ENCODE data around the gene CCDC171.
"Not testable (repeated sequence)": the region's sequence is repeated elsewhere in the genome, so short reads cannot be mapped to it uniquely, and the experiment has no call there.

CCDC171 gene

DNA sequence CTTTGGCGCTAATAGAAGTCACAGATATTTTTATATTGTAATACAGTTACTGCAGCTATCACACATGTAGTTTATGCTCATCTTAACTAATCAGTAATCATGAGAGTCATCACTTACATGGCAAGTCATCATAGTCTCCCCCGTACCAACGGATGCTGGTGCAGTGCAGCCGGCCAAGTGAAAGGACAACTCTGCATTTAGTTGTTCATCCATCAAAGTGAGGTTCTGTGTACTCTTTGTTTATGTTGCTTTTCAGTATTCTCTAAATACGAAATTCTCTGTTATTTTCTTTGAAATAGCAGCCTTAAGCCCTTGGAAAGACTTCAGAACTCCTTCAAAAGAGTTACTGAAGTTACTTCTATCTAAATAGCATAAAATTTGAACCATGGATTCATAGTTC is 216.7 kb downstream of the CCDC171 start:
- DNase-seq = no peak

DNA sequence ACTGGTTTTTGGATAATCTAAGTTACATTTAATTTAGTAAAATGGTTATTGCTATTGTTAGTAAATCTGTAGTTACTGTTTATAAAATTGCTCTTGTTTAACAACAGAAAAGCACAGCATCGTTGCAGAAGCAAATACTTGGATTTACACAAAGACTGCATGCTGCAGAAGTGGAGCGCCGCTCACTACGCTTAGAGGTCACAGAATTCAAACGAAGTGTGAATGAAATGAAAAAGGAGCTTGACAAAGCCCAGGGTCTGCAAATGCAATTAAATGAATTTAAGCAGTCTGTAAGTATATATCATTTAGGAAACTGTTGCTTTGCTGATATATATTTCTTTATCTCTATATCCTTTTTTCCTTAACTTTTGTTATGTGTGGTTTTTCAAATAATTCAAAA is 226.0 kb downstream of the CCDC171 start:
- no peak for DNase-seq

DNA sequence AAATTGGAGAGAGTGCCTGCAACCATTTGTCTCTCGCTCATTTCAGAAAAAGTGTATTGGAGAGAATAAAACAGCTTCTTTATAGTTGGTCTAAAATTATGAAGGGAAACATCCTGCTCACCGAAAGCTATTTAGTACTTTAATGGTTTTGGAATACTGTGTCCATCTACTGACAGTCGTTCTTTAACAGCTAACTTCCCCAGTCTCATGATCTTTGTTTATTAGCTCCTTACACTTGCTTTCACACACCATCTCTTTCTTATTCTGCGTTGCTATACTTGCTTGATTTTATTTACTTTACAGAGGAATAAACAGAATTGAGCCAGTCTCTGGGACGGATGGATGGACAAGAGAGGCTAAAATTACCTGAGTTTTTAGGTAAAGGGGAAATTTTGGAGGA is 229.3 kb downstream of the CCDC171 start:
- no peak for DNase-seq

DNA sequence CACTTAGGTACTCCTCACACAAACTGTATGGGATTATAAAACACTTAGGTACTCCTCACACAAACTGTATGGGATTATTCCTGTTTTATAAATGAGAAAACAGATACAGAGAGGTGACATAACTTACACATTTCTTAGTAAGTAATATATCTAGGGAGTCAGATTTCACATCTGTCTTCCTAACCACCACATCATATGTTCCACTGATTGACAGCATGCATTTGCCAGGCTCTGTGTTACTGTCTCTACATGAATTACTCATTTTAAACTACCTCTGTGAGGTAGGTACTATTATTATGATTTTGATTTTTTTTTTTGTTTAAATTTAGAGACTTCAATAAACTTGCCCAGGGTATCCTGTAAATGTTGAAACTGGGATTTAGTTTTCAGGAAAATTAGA is 232.7 kb downstream of the CCDC171 start:
- DNase-seq = no peak

DNA sequence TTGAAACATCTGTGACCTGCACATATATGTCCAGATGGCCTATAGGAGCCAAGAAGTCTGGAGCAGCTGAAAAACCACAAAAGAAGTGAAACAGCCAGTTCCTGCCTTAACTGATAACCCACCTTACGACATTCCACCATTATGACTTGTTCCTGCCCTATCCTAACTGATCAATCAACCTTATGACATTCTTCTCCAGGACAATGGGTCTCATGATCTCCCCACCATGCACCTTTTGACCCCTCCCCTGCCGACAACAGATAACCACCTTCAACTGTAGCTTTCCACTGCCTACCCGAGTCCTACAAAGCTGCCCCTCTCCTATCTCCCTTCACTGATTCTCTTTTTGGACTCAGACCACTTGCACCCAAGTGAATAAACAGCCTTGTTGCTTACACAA is 233.8 kb downstream of the CCDC171 start:
- no peak for DNase-seq

DNA sequence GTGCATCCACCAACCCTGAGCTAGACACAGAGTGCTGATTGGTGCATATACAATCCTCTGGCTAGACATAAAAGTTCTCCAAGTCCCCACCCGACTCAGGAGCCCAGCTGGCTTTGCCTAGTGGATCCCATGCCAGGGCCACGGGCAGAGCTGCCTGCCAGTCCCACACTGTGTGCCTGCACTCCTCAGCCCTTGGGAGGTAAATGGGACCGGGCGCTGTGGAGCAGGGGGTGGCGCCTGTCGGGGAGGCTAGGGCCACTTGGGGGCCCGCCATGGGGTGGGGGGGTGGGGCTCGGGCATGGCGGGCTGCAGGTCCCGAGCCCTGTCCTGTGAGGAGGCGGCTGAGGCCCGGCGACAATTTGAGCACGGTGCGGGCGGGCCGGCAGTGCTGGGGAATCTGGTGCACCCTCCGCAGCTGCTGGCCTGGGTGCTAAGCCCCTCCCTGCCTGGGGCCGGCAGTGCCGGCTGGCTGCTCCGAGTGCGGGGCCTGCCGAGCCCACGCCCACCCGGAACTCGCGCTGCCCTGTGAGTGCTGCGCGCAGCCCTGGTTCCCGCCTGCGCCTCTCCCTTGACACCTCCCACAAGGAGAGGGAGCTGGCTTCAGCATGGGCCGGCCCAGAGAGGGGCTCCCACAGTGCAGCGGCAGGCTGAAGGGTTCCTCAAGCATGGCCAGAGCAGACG is 257.5 kb downstream of the CCDC171 start:
- DNase-seq = not testable (repeated sequence)

DNA sequence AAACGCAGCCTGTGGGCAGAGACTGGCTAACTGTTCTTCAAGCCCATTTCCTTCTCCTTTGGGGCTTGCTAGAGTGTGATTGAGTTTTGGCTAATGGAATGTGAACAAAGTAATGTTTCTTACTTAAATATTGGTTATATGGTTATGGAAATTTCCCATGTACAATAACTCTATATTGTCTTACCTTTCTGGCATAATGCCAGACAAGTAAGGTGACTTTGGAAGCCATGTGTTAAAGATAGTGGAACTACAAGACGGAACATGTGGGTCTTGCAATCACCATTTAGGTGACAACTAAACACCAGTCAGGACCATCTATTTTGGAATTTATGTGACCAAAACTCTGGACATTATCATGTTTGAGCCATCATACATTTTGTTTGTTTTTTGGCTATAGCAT is 260.2 kb downstream of the CCDC171 start:
- DNase-seq = no peak

DNA sequence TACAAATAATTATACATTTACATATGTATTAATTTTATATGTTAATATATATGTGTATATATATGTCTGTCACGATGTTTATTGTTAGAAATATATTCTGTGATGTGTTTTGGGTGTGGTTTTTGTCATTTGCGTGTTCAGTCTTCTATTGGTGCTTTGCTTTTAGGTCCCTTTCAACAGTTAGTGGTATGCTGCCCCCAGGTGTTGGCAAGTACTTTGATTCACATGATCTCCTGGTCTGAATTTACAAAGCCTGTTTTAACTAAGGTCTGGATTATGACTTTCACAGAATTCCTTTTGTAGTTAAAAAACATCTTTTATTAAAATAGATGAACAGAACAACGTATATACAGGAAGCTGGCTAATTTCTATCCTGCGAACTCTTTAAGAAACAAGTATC is 271.5 kb downstream of the CCDC171 start:
- DNase-seq = no peak

DNA sequence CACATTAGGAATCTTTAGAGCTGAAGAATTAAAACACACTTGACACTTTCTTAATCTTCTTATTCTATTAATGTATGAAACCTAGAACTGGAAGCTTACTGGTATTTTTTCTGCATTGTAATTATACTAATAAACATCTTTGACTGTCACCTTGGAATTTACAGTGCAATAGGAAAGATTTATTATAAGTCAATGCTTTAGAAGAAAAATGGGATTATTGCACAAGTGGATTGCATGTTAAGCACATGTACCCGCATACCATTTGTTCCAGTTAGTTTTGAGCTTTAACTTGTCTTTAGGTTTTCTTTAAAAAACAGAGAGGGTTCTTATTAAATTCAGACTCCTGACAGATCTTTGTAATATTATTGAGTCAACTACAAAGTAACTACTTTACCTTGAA is 278.5 kb downstream of the CCDC171 start:
- no peak for DNase-seq

DNA sequence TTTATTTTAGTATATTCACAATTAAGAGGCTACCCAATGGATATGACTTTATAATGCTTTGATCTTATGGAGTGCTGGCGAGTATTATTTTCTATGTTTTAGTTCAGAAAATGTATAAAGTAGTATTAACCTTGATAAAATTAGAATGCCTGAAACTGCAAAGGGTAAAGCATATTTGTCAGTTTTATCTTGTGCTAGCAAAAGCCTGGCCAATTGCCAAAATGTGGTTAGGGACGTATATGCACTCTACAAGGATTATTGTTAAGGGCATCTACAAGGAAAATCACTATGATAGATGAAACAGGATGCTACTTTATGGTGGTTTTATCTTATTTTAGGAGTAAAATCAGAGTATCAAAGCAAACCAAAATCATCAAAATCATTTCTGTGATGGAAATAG is 281.7 kb downstream of the CCDC171 start:
- DNase-seq = no peak

DNA sequence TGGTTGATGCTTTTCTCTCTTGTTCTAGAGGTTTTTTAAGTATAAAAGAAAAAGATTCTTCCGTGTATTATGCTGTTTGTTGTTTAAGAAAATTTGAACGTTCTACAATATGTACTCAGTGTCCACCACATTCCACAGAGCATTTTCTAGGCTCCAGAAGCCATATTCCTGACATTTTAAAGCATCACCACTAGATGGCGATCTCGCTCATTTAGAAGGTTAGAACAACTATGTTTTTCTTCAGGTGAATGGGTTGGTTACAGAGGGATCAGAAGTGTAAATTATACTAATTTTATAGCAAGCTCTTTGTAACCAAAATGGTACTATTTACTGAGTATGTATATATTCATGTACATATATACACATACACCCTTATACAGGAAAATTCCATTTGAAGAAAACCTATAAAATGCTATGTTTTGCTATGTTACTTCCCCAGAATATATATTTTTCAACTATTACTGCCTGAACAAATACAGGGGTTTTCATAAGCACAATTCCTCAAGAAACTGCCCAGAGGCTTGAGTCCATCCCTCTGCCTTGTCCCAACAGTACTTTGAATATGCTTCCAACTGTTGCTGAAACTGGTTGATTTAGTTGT is 284.3 kb downstream of the CCDC171 start:
- DNase-seq = peak; percentile 24

DNA sequence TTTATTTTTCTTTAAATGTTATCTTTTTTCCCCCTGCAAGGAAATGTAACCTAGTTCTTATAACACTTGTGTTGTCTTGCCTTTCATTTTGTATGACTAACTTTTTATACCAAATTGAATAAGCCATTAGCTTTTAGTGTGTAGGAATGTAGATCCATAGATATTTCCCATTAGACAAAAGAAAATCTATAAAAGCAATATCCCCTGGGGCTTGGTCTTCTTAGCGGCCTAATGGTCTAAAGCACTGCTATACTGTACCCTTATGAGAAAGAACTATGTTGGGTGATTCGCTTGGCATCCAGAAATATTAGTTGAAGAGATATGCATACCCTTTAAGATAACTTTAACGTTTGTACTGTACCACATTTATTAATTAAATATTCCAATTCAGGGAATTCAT is 289.2 kb downstream of the CCDC171 start:
- DNase-seq = no peak

DNA sequence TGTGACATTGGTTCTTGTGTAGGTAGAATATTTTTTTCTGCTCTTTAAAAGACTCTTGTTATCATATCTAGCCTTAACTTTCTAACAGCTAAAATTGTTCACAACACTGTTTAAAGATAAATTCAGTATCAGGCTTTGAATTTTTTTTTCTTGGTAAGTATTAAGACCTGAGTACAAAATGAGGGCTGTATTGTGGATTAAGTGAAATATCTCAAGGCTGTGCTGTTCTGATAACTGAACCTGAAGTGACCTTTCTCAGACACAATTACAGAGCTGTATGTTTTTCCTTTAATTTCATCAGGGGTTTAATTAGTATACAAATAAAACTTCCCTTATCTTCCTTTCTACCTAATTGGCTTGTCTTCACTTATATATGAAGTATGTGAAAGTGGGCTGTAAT is 290.5 kb downstream of the CCDC171 start:
- DNase-seq = no peak

DNA sequence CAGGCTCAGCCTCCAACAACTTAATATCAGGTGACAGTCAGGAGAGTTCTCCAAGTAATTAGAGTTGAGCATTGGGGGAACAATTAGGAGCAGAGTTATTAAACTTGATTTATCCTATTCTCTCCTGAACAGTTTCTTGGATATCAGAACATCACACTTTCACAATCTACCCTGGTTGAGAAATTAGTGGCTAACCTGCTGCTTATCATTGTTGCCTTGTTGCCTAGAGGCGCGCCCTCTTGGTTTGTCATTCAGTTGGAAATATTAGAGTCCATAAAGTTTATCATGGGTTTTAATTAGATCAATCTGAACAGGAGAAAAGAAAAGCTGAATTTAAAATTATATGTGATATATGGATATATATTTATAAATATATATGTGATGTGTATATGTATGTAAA is 291.1 kb downstream of the CCDC171 start:
- DNase-seq = no peak

DNA sequence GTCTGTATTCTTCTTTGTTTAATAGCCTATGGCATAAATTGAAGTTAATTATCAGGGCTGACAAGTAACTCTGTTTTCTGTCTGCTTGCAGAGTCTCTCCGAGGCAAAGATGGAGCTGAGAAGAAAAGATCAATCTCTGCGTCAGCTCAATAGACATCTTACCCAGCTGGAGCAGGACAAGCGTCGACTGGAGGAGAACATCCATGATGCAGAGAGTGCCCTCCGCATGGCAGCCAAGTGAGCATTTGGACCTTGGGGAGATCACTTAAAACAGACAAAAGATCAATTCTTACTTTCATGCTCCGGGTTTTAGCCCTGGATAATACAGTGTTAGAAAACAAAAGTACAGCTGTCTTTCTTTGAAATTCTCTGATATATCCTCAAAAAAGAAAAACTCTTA is 293.8 kb downstream of the CCDC171 start:
- DNase-seq = no peak

DNA sequence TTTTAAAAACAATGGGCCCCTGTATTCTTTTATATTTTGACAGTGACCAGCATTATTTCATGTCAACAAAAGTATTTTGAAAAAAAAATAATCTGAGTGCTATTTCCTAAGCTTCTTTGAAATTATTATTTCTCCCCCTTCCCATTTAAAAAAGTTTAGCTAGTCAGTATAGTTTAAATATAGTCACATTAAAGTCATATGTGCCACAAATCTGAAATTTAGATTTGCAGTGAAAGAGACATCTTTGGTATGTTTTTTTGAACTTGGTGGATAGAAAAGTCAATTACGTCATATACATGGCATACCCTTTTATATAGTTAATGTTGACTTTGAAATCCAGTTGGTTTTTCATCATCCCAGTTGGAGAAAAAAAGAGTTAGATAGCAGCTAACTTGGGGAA is 297.0 kb downstream of the CCDC171 start:
- no peak for DNase-seq

DNA sequence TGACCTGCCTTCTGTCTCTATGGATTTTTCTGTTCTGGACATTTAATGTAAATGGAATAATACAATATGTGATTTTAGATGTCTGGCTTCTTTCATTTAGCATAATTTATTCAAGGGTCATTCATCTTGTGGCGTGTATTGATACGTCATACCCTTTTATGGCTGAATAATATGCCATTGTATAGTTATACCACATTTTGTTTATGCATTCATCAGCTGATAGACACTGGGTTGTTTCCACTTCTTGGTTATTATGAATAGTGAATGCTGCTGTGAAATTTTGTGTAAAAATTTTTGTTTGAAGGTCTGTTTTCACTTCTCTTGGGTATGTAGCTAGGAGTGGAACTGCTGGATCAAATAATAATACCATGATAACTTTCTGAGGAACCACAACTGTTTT is 298.9 kb downstream of the CCDC171 start:
- DNase-seq = no peak

DNA sequence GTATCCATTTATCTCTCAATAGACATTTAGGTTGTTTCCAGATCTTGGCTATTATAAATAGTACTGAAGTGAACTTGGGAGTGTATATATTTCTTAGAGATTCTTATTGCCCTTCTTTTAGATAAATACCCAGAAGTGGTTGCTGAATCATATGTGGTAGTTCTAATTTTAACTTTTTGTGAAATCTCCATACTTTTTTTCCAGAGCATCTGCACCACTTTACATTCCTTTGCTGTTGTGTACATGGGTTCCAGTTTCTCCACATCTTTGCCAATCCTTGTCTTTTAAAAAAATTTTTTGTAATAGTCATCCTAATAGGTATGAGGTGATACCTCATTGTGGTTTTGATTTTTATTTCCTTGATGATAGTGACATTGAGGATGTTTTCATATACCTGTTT is 303.7 kb downstream of the CCDC171 start:
- no peak for DNase-seq

DNA sequence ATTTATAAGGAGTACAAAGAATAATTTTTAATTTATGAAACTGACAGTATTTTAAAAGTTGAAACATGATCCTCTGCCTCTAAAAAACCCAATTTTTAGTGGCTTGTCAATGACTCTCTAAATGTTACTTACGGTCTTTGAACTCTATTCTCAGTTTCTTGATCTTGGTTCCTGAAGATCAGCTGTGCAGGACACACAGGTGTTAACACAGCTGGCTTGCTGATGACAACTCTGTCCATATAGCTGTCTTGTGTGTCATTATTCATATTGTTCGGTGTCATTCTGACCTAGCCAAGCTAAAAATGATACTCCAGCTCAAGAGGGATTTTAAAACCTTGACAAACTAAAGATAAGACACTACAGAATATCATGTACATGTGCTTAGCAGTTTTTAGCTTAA is 314.5 kb downstream of the CCDC171 start:
- DNase-seq = no peak

DNA sequence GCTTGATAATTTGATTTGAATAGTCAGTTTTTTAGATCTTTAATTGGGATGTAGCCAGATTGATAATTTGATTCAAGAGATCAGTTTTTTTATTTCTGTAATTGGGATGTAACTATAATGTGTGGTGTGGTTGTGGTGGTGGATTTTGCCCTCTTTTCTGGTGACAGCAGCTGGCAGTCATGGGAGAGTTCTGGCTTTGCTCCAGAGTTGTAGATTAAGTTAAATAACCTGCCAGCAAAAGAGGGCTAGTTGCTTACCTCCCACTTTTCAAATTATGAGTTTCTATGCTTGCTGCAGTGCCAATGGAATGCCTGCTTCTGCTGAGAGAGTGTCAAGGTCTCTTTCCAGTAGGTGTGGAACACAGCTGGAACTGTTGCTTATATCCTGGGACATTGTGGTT is 315.1 kb downstream of the CCDC171 start:
- DNase-seq = no peak

DNA sequence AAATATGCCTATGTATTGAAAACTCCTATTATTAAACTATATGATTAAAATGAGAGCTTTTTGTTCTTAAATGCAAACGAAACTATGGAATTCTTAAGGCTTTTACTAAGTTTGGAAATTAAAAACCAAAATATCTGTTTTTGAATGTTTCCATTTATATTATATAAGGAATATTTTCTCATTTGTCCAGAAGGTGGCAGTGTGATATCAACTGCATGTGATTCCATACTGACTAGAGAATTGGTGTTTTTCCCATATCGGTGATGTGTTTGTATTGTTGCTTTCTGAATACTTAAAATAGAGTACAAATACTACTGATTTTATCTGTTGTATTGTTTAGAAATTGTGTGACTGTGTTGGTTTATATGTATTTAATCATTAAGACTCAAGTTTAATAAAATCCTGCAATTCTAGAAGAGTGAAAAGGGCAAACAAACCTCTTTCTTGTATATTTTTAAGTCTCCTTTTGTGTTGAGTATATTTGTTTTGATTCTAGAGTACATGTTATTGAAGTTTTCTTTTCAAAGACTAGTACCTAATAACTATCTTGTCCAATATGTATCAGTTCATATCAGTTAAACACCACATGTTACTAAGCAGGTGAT is 320.8 kb downstream of the CCDC171 start:
- no peak for DNase-seq

DNA sequence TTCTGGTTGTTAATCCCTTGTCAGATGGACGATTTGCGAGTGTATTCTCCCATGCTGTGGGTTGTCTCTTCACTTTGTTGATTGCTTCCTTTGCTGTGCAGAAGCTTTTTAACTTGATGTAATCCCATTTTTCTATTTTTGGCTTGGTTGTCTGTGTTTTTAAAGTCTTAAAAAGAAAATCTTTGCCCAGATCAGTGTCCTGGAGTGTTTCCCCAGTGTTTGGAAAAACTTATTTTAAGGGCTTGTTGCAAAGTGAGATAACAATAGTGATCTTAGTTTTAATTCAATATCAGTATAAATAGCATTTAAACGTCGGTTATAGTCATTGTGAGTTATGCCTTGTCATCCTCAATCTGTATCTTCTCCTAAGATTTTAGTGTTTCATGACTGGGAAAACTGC is 329.5 kb downstream of the CCDC171 start:
- DNase-seq = no peak

DNA sequence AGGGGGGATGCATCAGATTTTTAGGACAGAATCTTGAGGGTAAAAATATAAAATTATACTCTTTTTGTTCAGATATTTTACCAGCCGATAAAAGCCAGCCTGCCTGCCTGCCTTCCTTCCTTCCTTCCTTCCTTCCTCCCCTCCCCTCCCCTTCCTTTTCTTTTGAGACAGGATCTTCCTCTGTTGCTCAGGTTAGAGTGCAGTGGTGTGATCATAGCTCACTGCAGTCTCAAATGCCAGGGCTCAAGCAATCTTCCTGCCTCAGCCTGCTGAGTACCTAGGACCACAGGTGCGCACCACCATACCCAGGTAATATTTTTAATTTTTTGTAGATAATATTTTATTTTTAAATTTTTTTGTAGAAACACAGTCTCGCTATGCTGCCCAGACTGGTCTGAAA is 330.0 kb downstream of the CCDC171 start:
- DNase-seq = no peak

DNA sequence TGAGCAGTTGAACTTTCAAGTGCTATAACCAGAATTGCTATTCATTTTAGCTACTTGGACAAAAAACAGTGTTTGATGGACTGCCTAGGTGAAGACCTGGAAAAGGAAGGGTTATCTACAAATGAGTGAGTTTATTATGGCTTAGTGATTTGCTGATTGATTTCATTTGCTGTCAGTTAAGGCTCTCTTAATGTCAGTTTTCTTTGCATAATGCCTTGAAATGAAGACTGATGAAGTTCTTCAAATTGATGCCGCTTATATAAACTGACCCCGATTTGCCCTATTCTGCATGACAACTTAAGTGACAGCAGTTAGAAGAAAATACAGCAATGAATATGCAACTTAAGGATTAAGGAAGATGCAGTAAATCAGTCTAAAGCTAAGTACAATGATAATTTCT is 332.6 kb downstream of the CCDC171 start:
- no peak for DNase-seq

DNA sequence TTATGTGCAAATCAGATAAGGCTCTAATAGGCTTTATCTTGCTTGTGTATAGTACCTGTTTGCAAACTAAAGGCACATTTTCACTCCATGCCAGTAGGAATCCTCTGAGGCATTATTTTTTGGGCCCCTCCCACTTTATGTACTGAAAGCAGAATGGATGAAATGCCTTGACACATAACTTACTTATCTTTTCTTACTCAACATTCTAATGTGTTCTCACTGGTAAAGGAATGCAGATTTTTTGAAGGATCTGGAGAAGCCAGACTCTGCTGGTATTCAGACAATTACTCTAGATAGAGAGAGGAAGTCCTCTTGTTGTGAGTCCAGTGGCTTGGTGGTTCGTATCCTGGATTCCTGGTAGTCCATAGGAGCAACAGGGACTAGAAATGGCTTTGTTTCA is 336.7 kb downstream of the CCDC171 start:
- no peak for DNase-seq
